Measurements from ENCODE around the gene SHB.
A peak's percentile ranks its signal among the peaks of the same experiment; 100 is the strongest.
"Not testable (repeated sequence)": the region's sequence is repeated elsewhere in the genome, so short reads cannot be mapped to it uniquely, and the experiment has no call there.

SHB gene

GRCh38 chr9:37969130-37969529 is 99.9 kb downstream of the SHB start:
- peak; percentile 38 for DNase-seq (ENCODE audit: low spot score)

GRCh38 chr9:37968228-37968701 is 100.8 kb downstream of the SHB start:
- DNase-seq (ENCODE audit: low spot score): peak; percentile 80

- DNase-seq (ENCODE audit: low spot score): no peak
Measured at GRCh38 chr9:37967761-37968080, 101.3 kb downstream of the SHB start.

- DNase-seq (ENCODE audit: low spot score): no peak
Measured at GRCh38 chr9:37967014-37967760, 101.8 kb downstream of the SHB start.

GRCh38 chr9:37966412-37967013 is 102.5 kb downstream of the SHB start:
- DNase-seq (ENCODE audit: low spot score): no peak

- not testable (repeated sequence) for DNase-seq (ENCODE audit: low spot score)
Measured at GRCh38 chr9:37965676-37966345, 103.2 kb downstream of the SHB start.

- DNase-seq (ENCODE audit: low spot score): no peak
Measured at GRCh38 chr9:37965116-37965515, 103.9 kb downstream of the SHB start.

- DNase-seq (ENCODE audit: low spot score): no peak
Measured at GRCh38 chr9:37964740-37965081, 104.3 kb downstream of the SHB start.

- DNase-seq (ENCODE audit: low spot score): no peak
Measured at GRCh38 chr9:37963936-37964739, 104.9 kb downstream of the SHB start.

GRCh38 chr9:37961351-37961750 is 107.7 kb downstream of the SHB start:
- no peak for DNase-seq (ENCODE audit: low spot score)

- no peak for DNase-seq (ENCODE audit: low spot score)
Measured at GRCh38 chr9:37960631-37961030, 108.4 kb downstream of the SHB start.

- no peak for DNase-seq (ENCODE audit: low spot score)
Measured at GRCh38 chr9:37959976-37960375, 109.1 kb downstream of the SHB start.

GRCh38 chr9:37958154-37958553 is 110.9 kb downstream of the SHB start:
- DNase-seq (ENCODE audit: low spot score): no peak

GRCh38 chr9:37957664-37957953 is 111.4 kb downstream of the SHB start:
- DNase-seq (ENCODE audit: low spot score): no peak

GRCh38 chr9:37956904-37957663 is 111.9 kb downstream of the SHB start:
- DNase-seq (ENCODE audit: low spot score): peak; percentile 42

GRCh38 chr9:37956423-37956820 is 112.6 kb downstream of the SHB start:
- DNase-seq (ENCODE audit: low spot score): no peak

GRCh38 chr9:37955781-37956422 is 113.1 kb downstream of the SHB start:
- DNase-seq (ENCODE audit: low spot score): no peak

- DNase-seq (ENCODE audit: low spot score): no peak
Measured at GRCh38 chr9:37954581-37954981, 114.4 kb downstream of the SHB start.

- peak; percentile 26 for DNase-seq (ENCODE audit: low spot score)
Measured at GRCh38 chr9:37953775-37954437, 115.1 kb downstream of the SHB start.

GRCh38 chr9:37953206-37953774 is 115.7 kb downstream of the SHB start:
- DNase-seq (ENCODE audit: low spot score): no peak

- DNase-seq (ENCODE audit: low spot score): no peak
Measured at GRCh38 chr9:37952731-37953130, 116.3 kb downstream of the SHB start.
